HG03439 (cell line): ENCODE results near the gene TTC7B.

Experiments
- ATAC-seq: cut with Tn5 transposase; IDR thresholded peaks from one replicate; pipeline ENCODE4 v1.9.1; 2021; ENCODE audit warnings: mild to moderate bottlenecking, moderate library complexity; ENCODE audit not compliant: unreplicated experiment

The TTC7B gene

DNA sequence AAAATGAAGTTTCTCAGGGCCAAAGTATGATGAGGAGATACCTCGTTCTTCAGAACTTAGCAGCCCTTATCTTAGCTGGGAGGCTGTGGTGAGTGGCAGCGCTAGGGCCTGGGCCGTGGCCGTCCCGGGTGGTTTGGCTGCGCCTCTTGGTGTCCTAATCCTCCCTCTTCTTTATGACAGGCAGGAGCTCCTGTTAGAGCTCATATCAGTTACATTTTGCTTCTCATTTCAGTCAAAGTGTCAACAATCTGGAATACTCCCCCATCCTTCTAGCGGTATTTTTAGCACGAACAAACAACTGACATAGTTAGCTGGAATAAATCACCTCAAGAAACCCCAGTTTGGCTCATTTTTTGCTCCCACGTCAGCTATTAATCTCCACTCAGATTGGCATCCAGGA, 188.8 kb downstream of the TTC7B start:
- no peak for ATAC-seq

DNA sequence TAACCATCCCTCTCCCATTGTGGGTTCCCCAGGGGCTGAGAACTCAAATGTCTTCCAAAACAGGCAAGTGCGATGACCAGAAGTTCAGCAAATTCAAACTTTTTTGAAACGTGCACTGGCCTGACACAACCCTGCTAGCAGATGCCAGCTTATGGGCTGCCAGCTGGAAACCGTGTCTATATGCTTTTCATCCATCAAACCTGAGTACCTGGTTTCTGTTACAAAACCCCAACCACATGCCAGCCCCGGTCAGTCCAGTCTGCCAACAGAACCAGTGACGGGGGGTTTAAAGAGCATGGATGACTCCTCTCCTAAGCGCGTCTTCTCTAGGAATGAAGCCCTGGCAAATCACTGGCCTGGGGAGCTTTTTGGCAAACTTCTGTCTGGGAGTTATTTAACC, 189.7 kb downstream of the TTC7B start:
- no peak for ATAC-seq

DNA sequence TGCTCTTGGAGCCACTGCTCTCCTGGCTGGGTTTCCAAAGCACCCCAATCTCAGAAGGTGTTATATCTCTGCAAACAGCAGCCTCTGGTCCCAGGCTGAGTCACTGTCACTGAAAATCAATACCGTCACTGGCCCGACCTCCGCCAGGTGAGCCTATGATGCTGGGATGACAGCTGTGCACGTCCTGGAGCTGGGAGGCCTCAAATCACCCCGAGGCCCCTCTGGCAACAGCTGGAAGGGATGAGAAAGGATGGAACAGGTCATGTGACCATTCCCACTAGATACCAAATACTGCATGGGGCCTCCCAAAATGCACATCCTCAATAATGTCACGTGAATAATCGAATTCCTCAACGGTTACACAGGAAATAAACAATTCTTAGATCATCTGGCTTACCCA, 190.8 kb downstream of the TTC7B start:
- no peak for ATAC-seq

DNA sequence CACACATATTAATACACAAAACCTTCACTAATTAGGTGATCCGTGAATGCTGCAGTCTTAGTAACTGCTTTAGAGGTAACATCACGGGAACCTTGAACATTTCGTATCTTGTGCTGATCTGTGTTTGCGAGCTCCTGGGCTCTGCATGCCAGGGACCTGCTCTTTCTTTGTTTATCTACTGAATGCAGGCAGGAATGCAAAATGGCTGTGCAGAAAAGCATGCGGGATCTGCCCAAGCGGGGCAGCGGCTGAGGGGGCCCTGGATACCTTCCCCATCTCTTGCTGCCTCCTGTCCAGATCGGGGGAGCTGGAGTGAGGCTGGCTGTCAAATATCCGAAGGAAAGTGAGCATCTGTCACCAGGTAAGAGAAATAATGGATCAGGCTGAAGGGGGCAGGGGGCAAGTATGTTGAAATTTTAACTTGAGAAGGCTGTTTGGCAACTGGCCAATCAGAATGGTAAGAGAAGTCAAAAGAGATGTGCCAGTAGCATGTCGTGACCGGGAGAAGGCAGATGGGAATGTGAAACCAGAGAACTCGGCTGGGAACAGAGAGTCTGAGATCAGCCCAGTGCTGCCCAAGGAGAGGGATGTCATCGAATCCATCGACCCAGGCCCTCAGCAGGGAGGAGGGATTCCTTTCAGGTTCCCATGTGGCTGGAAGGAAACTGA, 191.4 kb downstream of the TTC7B start:
- no peak for ATAC-seq

DNA sequence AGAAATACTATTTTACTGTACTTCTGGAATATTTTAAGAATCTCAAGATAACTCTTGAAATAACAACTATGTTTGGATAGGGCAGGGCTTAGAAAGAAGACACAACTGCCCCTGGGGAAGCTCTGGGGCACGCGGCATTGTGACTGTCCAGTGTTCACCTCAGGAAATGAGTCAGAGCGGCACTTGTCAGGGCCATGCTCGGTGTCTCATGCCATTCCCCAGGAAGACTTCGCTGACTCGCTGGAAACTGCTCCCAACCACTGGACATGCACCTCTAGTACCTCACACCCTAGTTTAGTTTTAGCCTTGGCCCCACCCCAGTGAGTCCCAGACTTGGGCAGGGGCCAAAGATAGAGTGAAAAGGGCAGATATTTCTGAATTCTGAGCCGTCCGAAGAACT, 192.0 kb downstream of the TTC7B start:
- ATAC-seq = no peak

DNA sequence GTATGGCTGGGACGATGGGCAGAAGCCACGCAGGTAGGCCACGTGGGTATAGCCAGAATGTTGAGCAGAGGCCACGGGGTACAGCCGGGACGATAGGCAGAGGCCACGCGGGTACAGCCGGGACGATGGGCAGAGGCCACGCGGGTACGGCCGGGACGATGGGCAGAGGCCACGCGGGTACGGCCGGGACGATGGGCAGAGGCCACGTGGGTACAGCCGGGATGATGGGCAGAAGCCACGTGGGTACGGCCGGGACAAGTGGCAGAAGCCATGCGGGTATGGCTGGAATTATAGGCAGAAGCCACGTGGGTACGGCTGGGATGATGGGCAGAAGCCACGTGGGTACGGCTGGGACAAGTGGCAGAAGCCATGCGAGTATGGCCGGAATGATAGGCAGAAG, 195.0 kb downstream of the TTC7B start:
- no peak for ATAC-seq

DNA sequence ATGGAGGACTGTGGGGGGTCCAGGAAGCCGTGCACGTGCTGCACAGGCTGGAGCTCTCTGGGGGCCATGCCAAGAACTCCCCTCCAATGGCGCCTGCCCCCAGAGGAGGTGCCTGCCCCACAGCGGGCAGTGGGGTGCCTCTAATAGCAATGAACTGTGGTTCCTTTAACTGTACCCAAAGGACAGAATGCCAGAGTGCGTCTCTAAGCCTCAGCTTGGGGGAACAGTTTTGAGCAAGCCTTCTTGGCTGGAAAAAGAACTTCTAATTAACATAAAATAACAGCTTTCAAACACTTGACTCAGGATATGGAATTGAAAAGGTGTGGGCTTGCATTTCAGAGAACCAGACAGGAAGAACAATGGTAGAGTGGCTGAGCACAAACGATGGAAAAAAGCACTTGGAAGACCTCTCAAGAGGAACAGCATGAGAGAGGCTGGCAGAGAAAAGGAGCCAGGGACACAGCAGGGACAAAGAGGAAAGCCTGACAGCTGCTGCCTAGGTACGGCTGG, 195.6 kb downstream of the TTC7B start:
- no peak for ATAC-seq

DNA sequence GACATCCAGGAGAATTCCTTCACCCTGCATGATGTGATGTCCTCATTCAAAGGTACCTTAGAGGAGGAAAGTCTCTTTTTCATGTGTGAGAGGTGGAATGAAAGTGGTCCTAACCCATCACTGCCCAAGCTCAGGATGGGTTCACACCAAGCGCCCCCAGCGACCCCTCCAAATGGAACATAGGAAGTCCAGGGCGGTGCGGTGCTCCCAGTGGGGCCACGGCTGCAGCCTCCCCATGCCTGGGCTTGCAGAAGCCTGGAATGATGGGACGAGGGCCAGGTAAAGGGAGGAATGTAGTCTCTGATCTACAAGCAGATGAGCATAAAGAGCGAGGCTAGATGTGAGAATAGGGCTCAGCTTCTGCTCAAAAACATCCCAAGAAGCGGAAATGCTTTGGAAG, 196.3 kb downstream of the TTC7B start:
- no peak for ATAC-seq

DNA sequence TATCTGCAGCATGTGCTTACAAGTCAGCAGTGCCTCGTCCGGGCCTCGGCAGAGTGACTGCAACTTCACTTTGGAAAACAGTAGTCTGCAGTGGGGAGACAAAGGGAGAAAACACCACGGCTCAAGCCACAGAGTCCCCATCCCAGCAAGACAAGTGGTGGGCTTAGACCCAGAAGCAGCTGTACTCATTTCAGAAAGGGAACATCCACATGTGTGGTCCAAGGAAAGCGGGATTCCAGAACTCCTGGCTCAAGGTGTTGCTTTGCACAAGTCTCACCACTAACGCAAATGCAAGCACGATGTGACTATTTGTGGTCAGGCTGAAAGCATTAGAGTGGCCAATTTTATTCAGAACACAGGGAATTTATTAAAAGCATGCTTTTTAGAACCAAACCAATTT, 198.3 kb downstream of the TTC7B start:
- no peak for ATAC-seq

DNA sequence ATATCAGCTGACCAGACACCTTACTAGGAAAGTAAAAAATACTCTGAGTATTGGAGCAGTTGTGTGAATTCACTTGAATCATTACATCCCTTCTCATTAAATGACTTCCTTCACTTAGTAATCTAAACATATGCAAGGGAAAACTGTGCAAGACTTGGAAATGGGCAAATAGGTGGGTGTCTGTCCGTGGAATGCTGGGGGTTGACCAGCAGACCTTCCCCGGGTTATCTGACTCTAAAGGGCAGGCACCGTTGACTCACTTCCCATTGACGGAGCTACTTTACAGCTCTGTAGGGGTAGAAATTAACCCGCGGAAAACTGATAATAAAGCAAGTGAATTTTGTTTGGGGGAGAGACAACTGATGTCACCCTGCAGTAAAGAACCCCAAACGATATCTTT, 199.3 kb downstream of the TTC7B start:
- ATAC-seq = no peak

DNA sequence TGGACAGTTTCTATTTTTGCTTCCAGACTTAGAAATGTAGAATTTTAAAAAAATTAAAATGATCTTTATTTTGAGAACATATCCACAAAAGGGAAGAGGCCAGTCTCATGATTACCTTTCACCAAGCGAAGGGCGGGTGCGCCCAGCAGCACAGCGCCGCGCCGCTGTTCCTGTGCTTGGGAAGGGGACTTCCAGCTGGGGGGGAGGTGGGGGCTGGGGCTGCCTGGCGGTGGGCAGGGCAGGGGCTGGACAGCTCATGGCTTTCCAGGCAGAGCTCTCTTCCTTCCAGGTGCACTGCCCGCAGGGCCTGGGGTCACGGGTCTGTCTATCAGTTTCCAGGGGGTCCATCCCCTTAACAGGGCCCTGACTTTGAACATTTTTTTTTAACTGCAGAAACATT, 199.9 kb downstream of the TTC7B start:
- no peak for ATAC-seq

DNA sequence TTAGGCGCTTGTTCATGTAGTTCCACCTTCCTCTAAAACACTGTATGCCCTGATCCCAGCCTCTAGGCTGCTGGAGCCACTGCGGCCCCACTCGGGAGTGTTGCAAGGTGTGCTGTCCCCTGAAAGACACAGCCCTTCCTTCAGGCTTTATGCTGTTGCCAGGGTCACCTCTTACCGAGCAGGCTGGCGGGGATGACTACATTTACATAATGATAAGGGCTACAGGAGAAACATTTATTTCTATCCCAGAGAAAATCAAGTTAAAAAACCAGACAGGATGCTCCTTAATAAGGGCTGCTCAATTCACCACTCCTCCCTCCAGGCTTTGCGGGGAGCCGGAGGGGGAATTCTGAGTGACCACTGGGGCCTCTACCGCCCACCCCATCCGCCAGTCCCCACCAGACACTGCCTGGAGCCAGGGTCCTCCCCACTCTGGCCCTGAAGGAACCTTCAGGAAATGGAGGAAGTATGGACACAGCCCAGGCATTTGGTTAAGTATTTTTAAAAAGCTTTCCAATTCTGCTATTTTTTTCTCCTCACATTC, 200.6 kb downstream of the TTC7B start:
- ATAC-seq = no peak

DNA sequence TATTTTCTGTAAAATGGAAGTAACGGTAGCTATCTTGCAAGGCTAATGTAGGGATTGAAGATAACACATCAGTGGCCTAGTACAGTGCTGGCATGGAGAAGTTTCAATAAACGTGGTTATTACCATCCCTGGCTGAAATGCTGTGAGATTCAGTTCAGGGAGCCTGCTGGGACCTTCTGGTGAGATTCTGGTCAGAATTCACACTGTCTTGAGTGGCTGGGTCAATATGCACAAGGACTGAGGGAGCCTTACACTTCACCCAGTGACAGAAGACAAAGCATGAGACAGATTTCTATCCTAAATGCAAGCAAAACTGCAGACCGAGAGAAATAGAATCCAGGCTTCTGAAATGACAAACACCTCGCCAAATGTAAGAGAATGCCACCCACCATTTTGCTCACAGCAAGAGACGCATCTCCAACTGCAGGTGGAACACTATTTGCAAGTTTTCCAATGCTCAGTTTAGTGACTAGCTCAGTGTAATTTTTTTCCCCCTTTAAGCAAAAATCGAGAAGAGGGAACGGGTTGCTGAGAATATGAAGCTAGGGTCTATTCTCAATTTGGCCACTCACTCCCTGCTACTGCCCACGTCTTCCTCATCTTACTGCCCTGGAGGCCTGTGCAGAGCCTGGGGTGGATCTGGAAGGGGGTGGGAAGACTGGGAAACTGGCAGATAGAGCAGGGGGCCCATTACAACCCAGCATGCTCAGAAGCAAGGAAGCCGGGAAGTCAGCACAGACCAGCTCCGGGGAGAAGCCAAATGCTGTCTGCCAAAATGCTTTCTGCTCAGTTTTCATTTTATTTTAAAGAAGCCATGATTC, 201.3 kb downstream of the TTC7B start:
- no peak for ATAC-seq

DNA sequence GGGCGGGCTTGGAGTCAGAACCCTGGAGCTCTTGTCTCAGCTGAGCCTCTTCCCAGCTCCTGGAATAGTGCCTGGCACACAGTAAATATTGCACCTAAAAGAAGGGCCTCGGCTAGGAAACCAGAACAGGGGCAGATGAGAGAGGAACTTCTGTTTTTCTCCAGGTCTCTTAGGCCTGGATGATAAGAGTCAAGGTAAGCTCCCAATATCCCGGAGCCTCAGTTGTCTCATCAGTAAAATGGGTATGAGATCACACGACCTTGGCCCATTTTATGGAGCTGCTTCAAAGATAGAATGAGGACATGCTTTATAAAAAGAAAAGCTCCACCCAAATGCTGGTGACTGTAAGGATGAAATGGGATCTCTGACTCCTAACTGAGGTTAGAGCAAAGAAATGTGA, 202.2 kb downstream of the TTC7B start:
- no peak for ATAC-seq

DNA sequence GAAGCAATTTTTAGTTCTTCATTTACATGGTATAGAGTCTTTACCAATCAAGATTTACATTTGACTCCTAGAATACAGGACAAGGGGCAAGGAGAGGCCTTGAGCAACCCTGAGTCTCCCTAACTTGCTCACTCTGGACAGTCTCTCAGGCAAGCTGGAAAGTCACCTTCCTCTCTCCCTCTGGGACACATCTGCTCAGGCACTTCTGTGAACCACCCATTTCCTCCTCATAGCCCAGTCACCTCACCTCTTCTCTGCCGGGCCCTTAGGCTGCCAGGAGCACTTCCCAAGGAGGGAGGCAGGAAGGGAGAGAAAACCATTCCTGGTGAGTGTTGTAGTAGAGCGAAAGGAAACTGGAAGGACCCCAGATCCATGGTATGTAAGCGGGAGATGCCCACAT, 202.8 kb downstream of the TTC7B start:
- no peak for ATAC-seq

DNA sequence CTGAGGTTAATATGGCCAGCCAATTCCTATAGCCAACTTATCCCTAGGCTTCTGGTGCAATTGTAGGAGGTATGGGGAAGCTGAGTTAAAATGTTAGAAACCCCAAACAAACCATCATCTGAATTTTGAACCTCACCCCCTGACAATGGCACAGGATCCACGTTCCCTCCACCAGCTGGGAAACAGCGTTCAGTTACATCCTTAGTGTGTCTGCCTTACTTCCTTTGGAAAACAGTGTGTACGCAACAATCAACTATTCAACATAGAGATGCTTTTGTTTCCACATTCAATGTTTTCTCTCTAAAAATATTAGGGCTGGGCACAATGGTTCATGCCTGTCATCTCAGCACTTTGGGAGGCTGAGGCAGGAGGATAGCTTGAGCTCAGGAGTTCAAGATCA, 203.4 kb downstream of the TTC7B start:
- no peak for ATAC-seq

DNA sequence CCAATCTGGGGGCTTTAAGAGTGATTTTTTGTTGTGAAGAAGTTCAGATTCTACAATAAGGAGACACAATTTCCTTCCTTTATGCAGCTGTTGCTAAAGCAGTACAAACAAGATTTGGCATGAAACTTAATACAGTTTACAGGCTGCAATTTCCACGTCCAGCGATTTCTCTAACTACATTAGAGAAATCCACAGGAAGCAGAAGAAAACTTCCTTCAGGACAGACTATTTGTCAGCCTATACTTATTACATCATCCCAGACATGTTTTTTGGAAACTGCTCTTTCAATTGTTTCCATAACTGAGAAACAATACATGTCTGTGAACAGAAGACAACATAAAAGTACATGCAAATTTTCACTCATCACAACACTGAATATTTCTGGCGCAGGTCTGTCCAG, 204.3 kb downstream of the TTC7B start:
- ATAC-seq = no peak

DNA sequence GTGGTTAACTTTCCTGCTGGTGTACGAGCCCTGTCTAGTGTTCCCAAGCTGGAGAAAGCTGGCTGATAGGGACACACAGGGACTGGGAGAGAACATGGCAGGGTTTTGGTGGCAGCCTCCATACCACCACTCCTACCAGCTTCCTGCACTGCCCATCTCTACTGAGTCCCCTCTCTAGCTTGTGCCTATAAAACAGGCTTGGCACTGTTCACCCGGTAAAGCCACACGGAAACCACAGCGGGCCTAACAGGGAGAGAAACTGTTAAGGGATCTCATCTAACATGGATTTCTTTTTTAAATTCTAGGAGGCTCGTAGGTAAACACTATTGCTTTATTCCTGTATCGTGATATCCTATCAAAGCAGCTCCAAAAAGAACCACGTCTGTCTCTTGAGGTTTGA, 204.7 kb downstream of the TTC7B start:
- ATAC-seq = no peak

DNA sequence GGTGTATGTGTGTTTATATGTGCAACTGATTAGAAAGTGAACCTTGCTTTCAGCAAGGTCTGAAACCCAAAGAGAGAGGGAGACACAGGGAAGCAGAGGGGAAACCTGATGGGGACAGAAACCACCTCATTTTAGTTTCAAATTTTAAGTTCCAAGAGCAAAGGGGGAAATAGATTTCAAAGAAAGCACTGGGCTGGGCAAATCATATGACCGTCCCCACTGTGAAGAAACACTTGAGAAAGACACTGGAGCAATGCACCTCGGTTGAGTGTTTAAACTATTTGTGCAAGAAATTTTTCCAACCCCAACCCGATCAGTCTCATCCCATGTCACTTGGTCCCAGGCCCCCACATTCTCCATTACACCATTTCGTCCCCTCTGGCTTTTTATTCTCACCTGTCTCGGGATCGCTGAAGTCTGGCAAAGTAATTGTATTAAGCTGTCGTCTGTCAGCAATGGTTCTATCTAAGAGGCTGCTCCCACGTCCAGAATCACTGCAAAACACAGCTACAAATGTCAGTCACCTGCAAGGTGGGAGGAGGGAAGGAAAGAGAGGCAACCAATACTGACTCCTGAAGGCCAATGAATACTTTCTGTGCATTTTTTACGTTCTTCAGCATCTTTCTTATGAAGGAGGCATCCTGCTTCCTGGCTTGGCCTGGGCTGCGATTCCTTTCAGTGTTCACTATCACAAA, 205.7 kb downstream of the TTC7B start:
- ATAC-seq = no peak

DNA sequence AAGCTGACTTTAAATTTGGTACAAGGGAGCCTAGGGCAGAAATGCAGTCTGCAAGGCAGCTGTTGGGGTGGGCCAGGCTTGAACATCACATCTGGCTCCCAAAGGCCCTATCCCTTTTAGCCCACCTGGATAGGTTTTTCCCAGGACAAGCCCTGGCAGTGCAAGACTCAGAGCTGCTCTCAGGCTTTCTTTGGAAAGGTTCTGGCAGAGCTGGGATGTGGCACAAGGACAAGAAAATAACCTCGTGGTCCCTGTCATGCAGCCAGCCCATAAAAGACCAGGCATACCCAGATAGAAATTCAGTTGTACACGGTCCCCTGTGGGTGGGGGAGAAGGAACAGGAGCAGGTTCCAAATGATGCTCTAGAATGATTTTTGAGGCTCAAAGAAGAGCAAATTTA, 206.9 kb downstream of the TTC7B start:
- no peak for ATAC-seq

DNA sequence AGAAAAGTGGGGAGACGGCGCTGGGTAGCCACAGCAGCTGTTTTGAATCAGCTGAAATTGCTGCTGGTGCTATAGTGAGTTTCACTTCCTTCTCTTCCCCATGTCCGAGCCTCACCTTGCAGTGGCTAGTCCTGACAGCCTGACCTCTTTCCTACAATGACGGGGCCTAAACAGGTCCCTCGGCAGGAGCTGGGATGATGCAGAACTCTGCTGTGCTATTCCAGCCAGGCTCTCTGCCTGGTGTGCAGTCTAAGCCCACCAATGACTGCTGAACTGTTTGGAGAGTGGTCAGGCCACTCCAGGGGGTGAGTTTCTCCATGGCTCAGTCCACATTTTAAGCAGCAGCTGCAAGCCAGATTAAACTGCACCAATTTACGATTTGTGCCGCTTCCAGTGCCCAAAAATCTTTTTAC, 207.3 kb downstream of the TTC7B start:
- ATAC-seq = no peak

DNA sequence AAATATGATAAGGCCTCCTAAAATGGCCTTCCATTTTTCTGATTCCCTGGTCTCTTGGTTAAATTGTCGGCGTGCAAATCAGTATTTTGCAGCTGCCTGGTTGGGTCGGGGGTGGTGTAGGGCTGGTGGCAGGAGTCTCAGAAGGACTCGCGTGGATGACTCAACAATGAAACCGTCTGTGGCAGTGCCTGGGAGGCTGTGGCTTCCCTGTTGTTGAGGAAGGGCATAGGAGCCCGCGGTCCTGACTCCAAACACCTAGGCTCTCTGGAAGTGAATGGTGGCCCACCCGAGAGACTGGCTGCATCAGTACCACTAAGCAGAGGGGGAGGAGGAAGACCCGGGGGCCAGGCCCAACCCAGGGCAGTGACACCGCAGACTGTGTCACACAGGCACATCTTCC, 207.9 kb downstream of the TTC7B start:
- no peak for ATAC-seq
